Keratinocyte (primary cell): Measurements from ENCODE around the gene RTN4R.

ENCODE experiments used
- EZH2 ChIP-seq: IDR thresholded peaks from one replicate; pipeline ENCODE4 v1.6.1; 2012; ENCODE audit warnings: inconsistent platforms, mild to moderate bottlenecking, low read length, moderate library complexity
- TF ChIP-seq, protein P1 (sequence below), 3 experiments: IDR thresholded peaks in 1 of 3; conservative IDR thresholded peaks in 1 of 3; optimal IDR thresholded peaks in 1 of 3; 2 replicates in 2 of 3; 3 replicates in 1 of 3; pipeline versions ENCODE3 to v1.5.1; 2011; ENCODE audit warnings: low read length in 3 of 3, mild to moderate bottlenecking in 3 of 3, moderate library complexity in 2 of 3, control low read depth in 1 of 3, inconsistent platforms in 1 of 3; ENCODE audit not compliant: insufficient read depth in 2 of 3; ENCODE audit errors: extremely low read depth in 1 of 3

DNA sequence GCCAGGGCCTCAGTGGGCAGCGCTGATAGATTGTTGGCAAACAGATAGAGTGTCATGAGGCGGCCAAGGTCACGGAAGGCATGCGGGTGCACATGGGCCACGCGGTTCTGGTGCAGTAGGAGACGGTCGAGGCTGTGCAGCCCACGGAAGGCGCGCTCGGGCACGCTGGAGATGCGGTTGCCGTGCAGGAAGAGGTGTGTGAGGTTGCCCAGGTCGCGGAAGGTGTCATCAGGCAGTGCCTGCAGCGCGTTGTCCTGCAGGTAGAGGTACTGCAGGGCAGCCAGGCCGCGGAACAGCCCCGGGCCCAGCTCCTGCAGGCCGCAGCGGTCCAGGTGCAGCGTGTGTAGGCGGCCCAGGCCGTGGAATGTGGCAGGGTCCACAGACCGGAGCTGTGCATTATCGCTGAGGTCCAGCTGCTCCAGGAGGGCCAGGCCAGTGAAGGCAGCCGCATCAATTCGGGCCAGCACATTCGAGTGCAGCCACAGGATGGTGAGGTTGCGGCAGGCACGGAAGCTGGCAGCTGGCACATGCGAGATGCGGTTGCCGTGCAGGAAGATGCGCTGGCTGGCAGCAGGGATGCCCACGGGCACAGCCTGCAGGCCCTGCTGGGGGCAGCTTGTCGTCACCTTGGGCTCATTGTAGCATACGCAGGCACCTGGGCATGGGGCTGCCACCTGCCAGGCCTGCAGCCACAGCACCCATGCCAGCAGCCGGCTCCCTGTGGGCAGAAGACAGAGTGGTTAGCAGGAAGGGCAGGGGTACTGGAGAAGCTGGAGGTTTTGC is 25.5 kb downstream of the RTN4R start:
- TF ChIP-seq, protein P1, sequence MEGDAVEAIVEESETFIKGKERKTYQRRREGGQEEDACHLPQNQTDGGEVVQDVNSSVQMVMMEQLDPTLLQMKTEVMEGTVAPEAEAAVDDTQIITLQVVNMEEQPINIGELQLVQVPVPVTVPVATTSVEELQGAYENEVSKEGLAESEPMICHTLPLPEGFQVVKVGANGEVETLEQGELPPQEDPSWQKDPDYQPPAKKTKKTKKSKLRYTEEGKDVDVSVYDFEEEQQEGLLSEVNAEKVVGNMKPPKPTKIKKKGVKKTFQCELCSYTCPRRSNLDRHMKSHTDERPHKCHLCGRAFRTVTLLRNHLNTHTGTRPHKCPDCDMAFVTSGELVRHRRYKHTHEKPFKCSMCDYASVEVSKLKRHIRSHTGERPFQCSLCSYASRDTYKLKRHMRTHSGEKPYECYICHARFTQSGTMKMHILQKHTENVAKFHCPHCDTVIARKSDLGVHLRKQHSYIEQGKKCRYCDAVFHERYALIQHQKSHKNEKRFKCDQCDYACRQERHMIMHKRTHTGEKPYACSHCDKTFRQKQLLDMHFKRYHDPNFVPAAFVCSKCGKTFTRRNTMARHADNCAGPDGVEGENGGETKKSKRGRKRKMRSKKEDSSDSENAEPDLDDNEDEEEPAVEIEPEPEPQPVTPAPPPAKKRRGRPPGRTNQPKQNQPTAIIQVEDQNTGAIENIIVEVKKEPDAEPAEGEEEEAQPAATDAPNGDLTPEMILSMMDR (optimal IDR thresholded peaks at IDR 0.05 in 1 of 3, IDR thresholded peaks at IDR 0.05 in 1 of 3, conservative IDR thresholded peaks at IDR 0.05 in 1 of 3; ENCODE audit: extremely low read depth in 1 of 3, insufficient read depth in 2 of 3, low read length in 3 of 3) = no peak
- no peak for TF ChIP-seq EZH2
